Measurements from ENCODE around the gene MARVELD3.

The MARVELD3 gene

DNA sequence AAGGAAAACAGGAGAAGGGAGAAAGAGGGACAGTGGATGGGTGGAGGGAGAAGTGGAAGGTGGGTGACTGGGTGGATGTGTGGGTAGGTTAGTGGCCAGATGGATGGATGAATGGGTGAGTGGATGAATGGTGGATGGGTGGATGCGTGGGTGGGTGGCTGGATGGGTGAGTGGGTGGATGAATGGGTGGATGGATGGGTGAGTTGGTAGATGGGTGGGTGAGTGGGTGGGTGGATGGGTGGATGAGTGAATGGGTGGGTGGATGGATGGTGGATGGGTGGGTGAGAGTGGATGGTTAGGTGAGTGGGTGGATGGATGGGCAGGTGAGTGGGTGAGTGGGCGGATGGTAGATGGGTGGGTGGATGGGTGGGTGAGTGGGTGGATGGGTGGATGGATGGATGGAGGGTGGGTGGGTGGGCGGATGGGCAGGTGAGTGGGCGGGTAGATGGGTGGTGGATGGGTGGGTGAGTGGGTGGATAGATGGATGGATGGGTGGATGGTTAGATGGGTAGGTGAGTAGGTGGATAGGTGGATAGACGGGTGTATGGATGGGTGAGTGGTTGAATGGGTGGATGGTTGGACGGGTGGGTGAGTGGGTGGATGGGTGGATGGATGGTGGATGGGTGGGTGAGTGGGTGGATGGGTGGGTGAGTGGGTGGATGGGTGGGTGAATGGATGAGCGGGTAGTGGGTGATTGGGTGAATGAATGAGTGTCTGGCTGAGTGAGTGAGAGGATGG lies 702 bp upstream of the MARVELD3 start:
- no peak for DNase-seq

DNA sequence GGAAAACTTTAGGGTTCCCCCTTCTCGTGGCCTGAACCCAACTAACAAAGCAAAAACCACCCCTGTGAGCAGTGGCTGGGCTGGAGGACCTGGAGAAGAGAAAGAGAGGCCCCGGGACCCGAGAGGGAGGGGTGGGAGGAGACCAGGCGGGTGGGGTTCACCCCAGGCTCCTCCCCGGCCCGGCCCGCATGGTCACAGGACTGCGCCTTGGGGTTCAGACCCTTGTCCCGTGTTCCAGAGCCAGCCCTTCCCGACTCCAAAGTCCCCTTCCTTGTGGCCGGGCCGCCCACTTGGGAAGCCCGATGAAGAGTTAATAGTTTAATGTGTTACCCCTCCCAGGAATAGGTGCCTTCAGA lies 852 bp downstream of the MARVELD3 start:
- no peak for DNase-seq

DNA sequence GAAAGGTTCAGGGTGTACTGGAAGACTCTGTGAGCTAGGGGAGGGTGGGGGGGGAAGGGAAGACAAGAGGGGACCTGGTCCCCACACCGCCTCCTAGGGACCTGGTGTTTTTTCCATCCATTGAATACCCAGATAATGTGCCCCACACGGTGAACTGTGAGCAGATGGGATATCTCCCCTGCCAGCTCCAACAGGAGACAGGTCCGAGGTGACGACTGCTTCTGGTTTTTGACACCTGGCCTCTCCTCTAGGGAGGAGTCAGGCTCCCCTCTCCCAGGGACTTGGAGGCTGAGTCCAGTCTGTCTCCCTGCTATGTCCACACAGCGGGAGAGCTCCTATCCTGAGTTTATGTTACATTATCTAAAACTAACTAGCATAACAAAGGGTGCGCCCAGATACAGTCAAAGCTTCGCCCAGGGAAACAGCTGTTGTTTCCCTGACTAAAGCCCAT lies 1.8 kb downstream of the MARVELD3 start:
- DNase-seq = no peak

DNA sequence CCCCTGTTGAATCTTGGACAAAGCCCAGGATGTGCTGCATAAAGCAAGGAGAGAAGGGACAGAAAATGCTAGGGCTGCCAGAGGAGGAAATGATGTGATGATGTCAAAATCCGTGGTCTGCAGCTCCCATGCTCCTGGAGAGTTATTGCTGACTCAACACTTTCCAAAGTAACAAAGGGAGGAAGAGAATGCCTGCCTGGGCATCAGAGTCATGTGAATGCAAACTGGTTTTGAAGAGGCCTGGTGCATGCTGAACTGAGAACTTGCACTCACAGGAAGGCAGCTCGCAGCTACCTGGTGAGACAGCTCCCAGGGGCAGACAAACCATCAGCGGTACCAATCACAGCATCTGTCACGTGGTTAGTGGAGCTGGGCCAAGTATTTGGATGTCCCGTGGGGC lies 2.8 kb downstream of the MARVELD3 start:
- no peak for DNase-seq

DNA sequence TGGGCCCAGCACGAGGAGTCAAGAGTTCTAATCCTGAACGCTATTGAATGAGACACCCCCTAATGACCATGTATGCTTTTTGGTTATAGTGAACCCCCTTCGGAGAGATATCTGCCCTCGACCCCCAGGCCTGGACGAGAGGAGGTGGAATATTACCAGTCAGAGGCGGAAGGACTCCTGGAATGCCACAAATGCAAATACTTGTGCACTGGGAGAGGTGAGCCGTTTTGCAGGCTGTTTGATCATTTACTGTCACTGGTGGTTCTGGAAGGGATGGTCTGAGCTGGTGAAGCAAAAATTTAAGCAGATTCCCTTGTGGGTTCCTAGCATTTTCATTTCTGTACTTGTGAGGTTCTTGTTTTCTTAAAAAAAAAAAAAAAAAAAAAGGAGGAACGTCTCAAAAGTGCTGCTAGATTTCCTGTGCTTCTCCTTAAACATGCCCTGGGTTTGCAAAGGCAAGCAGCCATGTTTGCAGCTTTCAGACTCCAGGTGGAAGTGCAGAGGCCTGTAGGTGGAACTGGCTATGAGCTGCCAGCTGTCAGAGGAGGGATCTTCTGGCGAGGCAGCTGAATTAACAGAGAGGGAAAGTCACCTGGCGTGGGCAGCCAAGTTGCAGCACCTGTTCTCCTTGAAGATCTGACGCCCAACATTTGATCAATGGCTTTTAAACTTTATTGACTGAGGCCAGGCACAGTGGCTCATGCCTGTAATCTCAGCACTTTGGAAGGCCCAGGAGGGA lies 3.5 kb downstream of the MARVELD3 start:
- DNase-seq = no peak

DNA sequence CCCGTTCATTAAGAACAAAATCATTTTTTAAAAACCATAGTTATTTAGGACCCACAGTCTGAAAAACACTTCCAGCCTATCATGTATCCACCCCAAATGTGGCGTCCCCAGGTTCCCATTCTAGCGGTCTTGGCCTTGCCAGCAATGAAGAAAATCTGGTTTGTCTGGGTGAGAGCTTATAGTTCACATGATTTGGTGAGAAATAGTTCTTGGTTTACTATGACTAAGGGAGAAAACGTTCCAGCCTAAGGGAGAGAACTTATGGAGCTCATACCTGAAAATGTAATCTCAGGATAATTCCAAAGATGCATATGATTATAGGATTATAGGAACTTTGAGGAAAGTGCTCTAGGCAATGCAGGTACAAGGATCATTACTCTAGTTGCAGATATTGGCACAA lies 4.8 kb downstream of the MARVELD3 start:
- DNase-seq = no peak

DNA sequence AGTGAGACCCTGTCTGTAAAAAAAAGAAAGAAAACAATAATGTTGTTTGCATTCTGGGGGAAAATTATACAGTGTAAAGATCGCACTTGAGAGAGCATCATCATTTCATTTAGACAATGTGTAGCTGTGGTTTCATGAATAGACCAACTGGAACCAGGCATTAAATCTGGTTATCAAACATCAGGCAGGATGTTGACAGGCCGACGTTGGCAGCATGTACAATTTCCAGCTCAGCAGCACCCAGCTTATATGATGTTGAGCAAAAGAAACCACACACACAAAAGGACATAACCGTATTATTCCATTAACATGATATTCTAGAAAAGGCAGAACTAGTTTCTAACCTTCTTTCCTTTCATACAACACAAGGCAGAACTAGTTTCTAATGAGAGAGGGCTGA lies 5.8 kb downstream of the MARVELD3 start:
- DNase-seq = no peak

DNA sequence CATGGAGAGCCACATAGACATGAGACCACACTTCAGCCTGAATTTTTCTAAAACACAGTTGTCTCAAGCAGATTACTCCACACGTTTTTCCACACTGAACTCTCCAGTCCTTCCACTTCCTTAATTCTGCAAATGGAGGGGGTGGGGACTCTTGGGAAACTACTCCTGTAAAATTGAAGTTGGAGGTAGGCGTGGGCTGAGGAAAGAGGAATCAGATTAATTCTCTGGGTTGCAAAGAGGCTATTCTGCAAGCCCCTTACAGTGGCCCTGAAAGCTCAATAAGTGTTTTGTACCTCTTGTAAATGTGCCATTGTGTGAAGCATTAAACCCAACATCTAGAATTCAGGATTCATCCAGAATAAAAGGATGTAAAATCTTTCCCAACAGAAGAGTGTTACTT lies 9.6 kb downstream of the MARVELD3 start:
- DNase-seq = no peak

DNA sequence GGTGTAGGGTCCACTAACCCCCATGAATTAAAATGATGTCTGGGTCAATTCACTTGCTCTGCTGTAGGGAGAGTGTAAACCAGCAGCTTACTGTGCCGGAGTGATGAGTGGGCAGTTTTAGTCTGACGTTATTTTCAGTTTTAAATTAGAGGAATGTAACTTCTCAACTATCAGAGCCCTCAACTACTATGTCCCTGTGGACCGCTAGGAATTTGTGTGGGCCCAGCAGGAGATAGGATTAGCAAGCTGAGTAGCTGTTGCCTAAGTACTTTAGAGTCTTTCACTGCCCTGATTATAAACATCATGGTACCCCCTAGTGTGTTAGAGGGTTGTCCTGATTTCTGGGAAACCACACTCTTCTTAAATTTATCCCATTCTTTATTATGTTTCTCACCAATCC lies 11.4 kb downstream of the MARVELD3 start:
- no peak for DNase-seq

DNA sequence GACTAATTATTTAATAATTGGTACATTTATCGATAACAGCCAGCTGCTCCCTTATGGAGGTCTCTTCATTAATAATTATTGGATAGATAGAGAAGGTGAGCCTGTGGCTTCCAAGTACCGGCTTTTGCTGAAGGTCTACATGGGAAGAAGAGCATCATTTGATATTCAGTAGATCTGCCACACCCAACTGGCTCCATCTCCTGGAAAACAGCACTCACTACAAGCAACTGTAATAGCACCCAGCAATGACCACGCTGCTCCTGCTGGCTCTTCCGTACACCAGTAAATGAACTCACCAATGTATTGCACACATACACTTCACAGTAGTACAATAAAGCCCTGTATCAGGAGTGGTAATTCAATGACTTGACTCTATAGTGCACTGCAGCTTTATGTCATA lies 19.5 kb downstream of the MARVELD3 start:
- DNase-seq = no peak

DNA sequence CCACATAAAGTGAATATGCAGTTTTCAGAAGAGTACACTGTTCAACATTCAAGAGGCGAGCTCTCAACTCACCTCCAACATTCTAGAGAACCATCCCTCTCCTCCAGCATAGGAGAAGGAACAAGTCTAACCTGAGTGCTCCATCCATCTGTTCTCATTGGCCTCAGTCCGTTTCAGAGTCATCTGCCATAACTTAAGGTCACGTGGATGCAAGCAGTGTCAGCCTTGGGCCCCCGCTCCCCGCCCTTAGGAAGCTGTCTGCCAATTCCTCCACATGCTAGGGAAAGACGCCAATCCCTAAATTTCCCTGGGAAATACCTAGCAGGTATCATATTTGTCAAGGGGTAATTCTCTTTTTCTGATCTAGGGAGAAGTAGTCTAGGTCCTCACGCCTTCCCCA lies 21.4 kb downstream of the MARVELD3 start:
- no peak for DNase-seq

DNA sequence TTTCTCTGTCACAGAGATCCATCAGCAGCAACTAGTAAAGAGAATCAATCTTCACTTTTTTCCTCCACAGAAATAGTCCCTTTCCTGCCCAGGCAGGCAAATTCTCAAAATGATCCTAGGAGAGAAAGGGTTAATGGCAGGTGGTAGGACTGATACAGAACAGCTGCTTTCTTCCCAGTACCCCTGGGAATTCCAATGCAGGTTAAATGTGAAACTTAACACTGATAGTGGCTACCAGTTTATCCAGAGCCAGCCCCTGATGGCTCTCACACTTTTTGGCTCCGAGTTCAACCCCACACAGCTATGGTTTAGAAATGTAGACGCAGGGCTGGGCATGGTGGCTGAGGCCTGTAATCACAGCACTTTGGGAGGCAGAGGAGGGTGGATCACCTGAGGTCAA lies 22.2 kb downstream of the MARVELD3 start:
- DNase-seq = no peak

DNA sequence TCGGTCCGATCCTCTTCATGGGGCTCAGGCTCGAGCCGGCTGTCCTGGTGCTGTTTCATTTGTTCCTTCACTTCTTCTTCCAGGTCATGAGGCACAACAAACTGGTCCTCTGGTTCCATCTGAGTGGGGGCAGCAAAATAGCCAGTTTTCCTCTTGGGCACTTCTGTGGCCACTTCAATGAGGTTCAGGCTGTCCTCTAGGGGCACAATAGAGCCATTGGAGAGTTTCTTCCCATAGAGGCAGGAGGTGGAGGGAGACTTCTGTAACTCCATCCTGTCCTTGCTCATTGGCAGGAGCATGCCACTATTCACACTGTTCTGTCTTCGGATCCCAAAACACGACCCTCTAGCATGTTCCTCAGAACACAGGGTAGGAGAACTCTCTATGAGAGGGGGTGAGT lies 22.9 kb downstream of the MARVELD3 start:
- no peak for DNase-seq

DNA sequence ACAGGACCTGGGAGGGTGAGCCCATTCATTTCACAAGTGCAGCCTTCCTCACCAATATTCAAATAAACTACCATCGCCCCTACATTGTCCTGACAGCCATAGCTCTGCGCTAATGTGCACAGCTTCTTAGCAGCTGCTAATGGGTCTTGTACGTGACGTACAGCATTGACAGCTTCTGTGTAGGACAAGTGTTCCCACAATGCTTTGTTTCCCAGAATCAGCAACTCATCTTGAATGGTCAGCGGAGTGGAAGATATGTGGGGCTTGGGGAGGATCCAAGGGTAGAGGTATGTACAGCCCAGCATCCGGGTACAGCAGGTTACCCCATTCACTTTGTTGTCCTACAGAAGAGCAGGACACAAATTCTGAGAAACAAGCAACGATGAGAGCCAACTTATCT lies 23.7 kb downstream of the MARVELD3 start:
- no peak for DNase-seq

DNA sequence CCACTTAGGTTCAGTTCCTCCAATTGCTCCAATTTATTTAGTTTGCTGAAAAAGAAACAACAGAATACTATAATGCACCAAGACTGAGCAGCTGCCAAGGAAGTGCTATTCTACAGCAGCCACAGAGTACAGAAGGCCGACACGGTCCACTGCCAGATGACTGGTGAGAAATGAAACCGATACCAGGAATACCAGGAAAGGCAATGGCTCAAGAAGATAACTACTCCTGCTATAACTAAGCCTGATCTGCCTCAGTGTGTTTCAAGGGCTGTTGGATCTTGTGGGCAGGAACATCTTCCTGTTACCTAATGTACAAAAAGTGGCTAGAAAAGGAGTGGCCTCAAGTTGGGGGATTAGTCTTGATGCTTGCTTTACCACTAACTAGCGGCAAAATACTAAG lies 32.8 kb downstream of the MARVELD3 start:
- DNase-seq = no peak

DNA sequence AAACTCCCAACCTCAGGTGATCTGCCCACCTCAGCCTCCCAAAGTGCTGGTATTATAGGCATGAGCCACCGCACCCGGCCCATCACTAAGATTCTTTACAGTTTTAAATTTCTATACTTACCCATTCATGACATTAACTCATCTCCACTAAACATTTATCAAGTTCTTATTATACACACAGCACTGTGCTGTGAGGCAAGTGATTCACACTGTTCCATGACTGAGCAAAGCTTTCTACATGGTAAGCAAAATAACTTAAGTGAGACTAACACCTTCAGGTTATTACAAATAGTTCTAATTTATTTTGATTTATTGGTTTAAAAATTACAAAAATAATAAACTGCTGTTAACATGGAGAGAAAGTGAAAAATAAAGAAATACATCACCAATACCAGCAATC lies 33.5 kb downstream of the MARVELD3 start:
- no peak for DNase-seq

DNA sequence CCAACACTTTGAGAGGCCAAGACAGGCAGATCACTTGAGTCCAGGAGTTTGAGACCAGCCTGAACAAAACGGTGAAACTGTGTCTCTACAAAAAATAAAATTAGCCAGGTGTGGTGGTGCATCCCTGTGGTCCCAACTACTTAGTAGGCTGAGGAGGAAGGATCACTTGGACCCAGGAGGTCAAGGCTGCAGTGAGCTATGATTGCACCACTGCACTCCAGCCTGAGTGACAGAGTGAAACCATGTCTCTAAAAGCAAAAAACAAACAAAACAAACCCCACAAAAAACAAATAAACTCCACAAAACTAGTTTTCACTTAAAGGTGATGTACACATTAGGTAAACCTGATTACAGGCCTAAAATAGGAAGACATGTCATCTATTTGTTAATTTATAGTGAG lies 40.3 kb downstream of the MARVELD3 start:
- DNase-seq = no peak

DNA sequence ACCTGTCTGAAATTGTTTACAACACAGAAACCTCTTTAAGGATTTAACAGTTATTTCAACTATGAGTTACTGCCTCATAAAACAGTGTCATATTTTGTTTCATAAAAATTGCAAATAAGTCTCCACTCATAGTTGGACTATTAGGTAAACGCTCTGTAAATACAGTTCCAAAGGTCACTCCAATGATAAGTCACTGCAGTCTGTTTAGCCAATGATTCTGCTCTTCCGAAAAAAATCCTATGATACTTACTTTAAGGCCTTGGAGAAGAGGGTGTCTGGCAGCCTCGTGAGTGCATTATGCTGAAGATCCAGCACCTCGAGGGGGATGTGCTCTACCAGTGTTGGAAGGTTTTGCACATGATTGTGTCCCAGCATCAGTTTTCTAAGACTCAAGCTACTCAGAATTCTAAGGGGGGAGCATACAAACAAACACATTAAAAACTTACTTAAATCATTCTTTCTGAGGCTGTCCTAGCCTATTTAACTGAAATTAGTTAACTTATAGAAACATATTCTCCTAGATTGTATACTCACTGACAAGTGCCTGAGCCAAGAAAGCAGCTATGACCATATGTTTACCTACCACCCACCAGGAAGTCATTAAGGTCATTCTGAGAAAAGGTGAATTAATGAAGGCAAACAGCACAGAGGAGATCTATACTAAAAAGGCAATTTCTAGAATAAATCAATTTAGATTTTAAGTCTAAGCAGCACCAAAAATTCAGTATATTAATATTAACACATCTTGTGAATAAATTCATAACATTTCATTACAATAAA lies 41.1 kb downstream of the MARVELD3 start:
- no peak for DNase-seq

DNA sequence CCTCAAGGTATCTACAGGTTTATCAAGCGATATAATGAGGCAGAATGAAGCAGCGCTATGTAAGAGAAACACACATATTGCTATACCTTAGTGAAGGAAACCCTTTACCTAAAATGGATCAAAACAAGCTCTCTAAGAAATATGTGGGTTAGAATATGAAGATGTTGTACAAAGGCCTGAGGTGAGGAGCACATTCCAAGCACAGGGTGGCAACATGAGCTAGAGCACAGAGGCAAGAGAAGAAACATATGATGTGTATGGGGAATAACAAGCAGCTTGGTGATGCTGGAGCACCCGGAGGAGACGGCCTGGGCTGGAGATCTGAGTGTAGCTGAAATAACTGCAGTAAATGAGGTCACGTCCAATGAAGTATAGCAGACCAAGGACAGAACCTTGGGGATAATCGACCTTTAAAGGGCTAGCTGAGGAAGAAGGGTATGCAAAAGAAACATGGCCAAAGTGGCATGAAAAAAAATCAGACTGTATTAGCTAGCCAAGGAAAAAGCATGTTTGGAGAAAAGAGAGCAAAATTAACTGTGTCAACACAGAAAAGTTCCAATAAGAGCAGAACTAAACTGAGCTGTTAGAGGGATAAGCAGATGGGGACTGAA lies 44.0 kb downstream of the MARVELD3 start:
- no peak for DNase-seq

DNA sequence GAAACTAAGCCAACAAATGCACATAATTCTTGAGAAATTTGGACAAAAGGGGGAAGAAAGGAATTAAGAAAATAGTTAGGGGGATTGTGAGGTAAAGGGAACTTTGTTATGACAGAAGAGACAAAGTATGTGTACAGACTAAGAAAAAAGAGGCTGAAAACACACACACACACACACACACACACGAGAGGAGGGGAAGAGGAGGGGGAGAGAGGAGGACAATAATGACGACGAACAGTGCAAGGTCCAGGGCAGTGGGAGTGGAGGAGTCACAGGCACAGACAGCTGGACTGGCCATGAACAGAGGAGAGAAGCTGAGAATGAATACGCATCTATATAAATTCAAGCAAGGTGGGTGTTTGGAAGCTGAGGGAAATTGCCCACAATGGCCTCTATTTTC lies 44.6 kb downstream of the MARVELD3 start:
- no peak for DNase-seq

DNA sequence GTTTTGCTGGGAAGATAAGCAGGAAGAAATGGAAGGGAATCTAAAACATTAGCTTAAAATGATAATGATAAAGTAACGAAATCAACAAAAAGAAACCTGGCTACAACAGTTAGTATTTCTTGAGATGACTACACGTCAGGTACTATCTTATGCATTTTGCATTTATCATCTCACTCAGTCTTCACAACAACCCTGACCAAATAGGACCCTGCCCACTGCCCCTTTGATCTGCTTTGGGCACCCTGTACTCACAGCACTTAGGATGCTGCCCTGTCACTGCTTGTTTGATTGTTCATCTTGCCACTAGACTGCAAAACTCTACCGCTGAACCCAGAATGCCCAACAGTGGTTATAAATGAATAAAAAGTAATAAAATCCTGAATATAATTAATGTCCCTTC lies 45.2 kb downstream of the MARVELD3 start:
- no peak for DNase-seq

DNA sequence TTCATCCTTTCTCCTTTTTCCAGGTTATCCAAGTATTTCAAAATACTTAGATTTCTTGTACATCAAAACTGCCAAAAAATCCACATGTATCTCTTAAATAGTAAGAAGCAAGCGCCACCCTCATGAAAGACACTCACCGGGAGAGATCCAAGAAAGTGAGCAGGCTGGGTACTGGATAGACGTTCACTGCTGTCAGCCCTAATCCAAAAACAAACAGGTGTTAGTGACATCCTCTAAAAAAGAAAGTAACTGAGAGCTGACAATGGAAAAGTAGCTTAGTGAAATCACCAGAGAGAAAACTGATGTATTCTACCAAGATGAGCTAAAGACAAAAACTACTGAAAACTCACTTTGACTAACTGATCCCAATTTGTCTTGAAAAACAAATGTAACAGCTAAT lies 46.1 kb downstream of the MARVELD3 start:
- no peak for DNase-seq

DNA sequence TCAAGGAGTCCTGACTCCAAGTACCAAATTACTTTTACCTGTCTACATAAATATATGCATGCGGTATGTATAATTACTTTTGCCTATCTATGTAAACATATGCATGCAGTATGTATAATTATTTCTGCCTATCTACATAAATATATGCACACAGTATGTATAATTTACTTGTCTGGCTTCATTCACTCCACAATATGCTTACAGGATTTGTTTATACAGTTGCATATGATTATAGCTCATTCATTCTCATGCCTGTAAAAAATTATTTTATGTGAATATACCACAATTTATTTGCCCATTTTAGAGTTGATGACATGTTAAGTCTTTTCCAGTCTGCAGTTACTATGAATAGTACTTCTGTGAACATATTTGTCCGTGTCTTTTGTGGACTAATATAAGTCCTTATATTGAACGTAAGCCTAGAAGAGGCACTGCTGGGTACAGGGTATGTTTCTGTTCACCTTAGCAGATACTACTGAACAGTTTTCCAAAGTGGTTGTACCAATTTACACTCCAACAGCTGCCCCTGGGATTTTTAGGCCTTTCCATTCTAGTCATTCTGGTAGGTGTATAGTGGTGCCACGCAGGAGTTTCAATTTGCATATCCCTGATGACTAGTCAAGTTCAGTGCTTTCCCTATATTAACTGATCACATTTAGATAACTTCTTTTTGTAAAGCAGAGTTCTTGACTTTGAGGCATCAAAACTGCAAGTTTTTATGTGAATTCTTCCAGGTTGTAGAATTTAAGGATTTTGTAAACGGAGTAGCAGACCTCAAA lies 47.0 kb downstream of the MARVELD3 start:
- DNase-seq = no peak

Data from T-helper 1 cell (primary cell).